Measurements from ENCODE around the gene SLC12A6.

- no peak for TF ChIP-seq LEF1 (IDR thresholded peaks at IDR 0.05; ENCODE audit: borderline replicate concordance)
- no peak for TF ChIP-seq FOXA1 (IDR thresholded peaks at IDR 0.05)
- no peak for TF ChIP-seq SUZ12 (IDR thresholded peaks at IDR 0.05)
- no peak for TF ChIP-seq FOXK2 (IDR thresholded peaks at IDR 0.05)
- no peak for TF ChIP-seq BHLHE40 (IDR thresholded peaks at IDR 0.05; ENCODE audit: borderline replicate concordance)
- no peak for TF ChIP-seq PKNOX1 (IDR thresholded peaks at IDR 0.05)
- TF ChIP-seq SP1 (IDR thresholded peaks at IDR 0.05), result no peak
- no peak for TF ChIP-seq HDGF (IDR thresholded peaks at IDR 0.05; ENCODE audit: borderline replicate concordance)
- TF ChIP-seq ELF4 (IDR thresholded peaks at IDR 0.05), result no peak
- no peak for TF ChIP-seq NFRKB (IDR thresholded peaks at IDR 0.05)
- TF ChIP-seq TARDBP (IDR thresholded peaks at IDR 0.05), result no peak
- no peak for TF ChIP-seq FOXM1 (IDR thresholded peaks at IDR 0.05; ENCODE audit: borderline replicate concordance)
Measured at GRCh38 chr15:34335176-34336032, 2.2 kb downstream of the SLC12A6 start.
